Measurements from ENCODE around the gene LRRC75A.

- TF ChIP-seq CTCF (conservative IDR thresholded peaks at IDR 0.05; ENCODE audit: low read depth, low read length) (no peak), EZH2 (IDR thresholded peaks at IDR 0.05; ENCODE audit: borderline replicate concordance, low read depth, low read length, poor library complexity, severe bottlenecking) (no peak)
These were observed 12.7 kb downstream of the LRRC75A start for GRCh38 chr17:16479264-16479663.

Measured in A673 (cell line).